Sigmoid colon (tissue), 7 donors: ENCODE data around the gene ATOH7. TPM values are rescaled to one million over a fixed set of nuclear protein-coding genes. Genes with fewer than 3 reads are reported as not detected.

Experiments
- DNase-seq: peaks from one replicate; pipeline ENCODE4 v3.0.0-alpha.2; 2019
- H3K27ac ChIP-seq, 4 donors: fragments of 200-600 bp; sonication (generic); one replicate each; pipeline ENCODE4 v1.5.1; 2016 to 2019; ENCODE audit warnings: mild to moderate bottlenecking in 1 of 4
- H3K27me3 ChIP-seq, 3 donors: fragments of 200-600 bp; sonication (generic); one replicate each; pipeline ENCODE4 v1.5.1; 2019; ENCODE audit warnings: mild to moderate bottlenecking in 1 of 3
- H3K36me3 ChIP-seq, 4 donors: fragments of 200-600 bp; sonication (generic); one replicate each; pipeline ENCODE4 v1.5.1; 2016 to 2019
- H3K4me1 ChIP-seq, 4 donors: fragments of 200-600 bp; sonication (generic); one replicate each; pipeline ENCODE4 v1.5.1; 2017 to 2019
- H3K4me3 ChIP-seq, 4 donors: fragments of 200-600 bp; sonication (generic); one replicate each; pipeline ENCODE4 v1.5.1; 2017 to 2019; ENCODE audit warnings: mild to moderate bottlenecking in 2 of 4, moderate library complexity in 1 of 4
- H3K9me3 ChIP-seq, 4 donors: fragments of 200-600 bp in 3 of 4; sonication (generic) in 3 of 4; one replicate each; pipeline versions ENCODE4 v1.5.1 to v1.6.1; 2013 to 2019
- EP300 ChIP-seq, 4 donors: sonication (generic); formaldehyde crosslinking; IDR thresholded peaks; one replicate each; pipeline ENCODE4 v1.6.1; 2017; ENCODE audit warnings: antibody characterized with exemption in 4 of 4
- POLR2A ChIP-seq, 2 donors: fragments of 450-650 bp; IDR thresholded peaks; one replicate each; pipeline ENCODE4 v1.6.1; 2016; ENCODE audit warnings: antibody characterized with exemption in 2 of 2, mild to moderate bottlenecking in 2 of 2, moderate library complexity in 2 of 2
- POLR2AphosphoS5 ChIP-seq, 4 donors: sonication (generic); formaldehyde crosslinking; IDR thresholded peaks; one replicate each; pipeline ENCODE4 v1.6.1; 2017; ENCODE audit warnings: antibody characterized with exemption in 4 of 4
- WGBS, 2 donors: extraction: QIAGEN DNeasy Blood & Tissue Kit; methylation state at CpG; one replicate each; pipeline ENCODE4 v1.1.7; 2013; 5-methylcytosine and 5-hydroxymethylcytosine counted together
- intact Hi-C: fragments of 100-400 bp; cut with DNase I; formaldehyde crosslinking; loops from one replicate; pipeline ENCODE4 v1.15.1; 2023
- polyA plus RNA-seq, 3 donors: library from polyadenylated mRNA; stranded (reverse); fragments of 200-250 nt; gene quantifications; one replicate each; pipeline ENCODE4 v1.2.3, GENCODE V29; 2013
- total RNA-seq, 4 donors: library from RNA; depleted of rRNA; stranded (reverse); fragments of >200 nt; gene quantifications; one replicate each; pipeline ENCODE4 v1.1.0, GENCODE V29; 2016
- TF ChIP-seq, protein P1 (sequence below), 4 experiments: fragments of 450-650 bp in 3 of 4; fragments of 200-600 bp in 1 of 4; IDR thresholded peaks; one replicate each; pipeline ENCODE4 v1.5.1; 2016 to 2019; ENCODE audit warnings: antibody characterized with exemption in 4 of 4, mild to moderate bottlenecking in 3 of 4, moderate library complexity in 2 of 4
- donor health status: healthy with polysubstance abuse.
- donor health status: Bipolar disorder and iron deficiency.
- donor health status: healthy.

Gene ATOH7
- total and polyA plus RNA-seq, 7 donors: 0.15 to 0.71 (median 0.60) TPM; not detected in 4

DNA sequence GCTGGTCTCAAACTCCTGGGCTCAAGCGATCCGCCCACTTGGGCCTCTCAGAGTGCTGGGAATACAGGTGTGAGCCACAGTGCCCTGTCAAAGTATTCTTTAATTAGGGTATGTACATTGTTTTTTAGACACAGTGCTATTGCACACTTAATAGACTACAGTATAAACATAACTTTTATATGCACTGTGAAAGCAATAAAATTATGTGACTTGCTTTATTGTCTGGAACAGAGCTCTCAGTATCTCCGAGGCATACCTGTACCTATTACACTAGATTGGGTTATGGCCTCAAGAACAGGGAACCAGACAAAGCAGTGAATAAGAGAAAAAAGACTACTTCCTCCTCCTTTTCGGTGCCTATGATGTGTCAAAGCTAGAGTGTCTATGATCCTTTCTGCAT is 13.1 kb downstream of the ATOH7 start:
- TF ChIP-seq, protein P1, sequence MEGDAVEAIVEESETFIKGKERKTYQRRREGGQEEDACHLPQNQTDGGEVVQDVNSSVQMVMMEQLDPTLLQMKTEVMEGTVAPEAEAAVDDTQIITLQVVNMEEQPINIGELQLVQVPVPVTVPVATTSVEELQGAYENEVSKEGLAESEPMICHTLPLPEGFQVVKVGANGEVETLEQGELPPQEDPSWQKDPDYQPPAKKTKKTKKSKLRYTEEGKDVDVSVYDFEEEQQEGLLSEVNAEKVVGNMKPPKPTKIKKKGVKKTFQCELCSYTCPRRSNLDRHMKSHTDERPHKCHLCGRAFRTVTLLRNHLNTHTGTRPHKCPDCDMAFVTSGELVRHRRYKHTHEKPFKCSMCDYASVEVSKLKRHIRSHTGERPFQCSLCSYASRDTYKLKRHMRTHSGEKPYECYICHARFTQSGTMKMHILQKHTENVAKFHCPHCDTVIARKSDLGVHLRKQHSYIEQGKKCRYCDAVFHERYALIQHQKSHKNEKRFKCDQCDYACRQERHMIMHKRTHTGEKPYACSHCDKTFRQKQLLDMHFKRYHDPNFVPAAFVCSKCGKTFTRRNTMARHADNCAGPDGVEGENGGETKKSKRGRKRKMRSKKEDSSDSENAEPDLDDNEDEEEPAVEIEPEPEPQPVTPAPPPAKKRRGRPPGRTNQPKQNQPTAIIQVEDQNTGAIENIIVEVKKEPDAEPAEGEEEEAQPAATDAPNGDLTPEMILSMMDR (IDR thresholded peaks at IDR 0.05): no peak
- TF ChIP-seq POLR2A (IDR thresholded peaks at IDR 0.05) (no peak), EP300 (IDR thresholded peaks at IDR 0.05) (no peak), POLR2AphosphoS5 (IDR thresholded peaks at IDR 0.05) (no peak)
- no peak overlapping the region for H3K27ac ChIP-seq
- no peaks in the 10 kb centered on the region for H3K36me3 ChIP-seq
- intact Hi-C loops: no loop called here
- no peak overlapping the region for H3K4me3 ChIP-seq
- H3K4me1 ChIP-seq: no peaks in the 10 kb centered on the region
- no peak for DNase-seq
- H3K27me3 ChIP-seq: no peaks in the 10 kb centered on the region
- 17 to 54% methylated on average over 4 of the region's 4 CpGs for WGBS, 2 donors
- H3K9me3 ChIP-seq: no peaks in the 10 kb centered on the region

DNA sequence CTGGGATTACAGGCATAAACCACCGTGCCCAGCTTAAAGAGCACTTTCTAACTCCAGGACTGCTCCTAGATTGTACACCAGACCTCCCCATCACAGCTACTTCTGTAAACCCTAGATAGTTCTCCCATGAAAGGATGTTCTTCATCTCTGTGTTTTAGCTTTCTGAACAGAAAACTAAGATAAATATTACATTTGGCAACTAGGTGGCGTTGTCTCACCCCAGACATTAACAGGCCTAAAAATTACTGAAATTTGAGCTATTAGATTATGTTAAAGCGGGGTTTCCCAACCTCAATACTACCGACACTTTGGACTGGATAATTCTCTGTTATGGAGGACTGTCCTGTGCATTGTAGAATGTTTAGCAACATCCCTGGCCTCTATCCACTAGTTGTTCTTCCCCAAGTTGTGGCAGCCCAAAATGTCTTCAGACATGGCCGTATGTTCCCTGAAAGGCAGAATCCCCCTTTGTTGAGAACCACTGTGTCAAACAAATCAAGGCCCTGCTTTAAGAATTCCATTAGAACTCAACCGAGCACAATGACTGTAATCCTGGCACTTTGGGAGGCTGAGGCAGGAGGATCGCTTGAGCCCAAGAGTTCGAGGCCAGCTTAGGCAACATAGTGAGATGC is 19.1 kb downstream of the ATOH7 start:
- Histone ChIP-seq H3K36me3 (no peaks in the 10 kb centered on the region), H3K9me3 (no peaks in the 10 kb centered on the region), H3K27me3 (no peaks in the 10 kb centered on the region), H3K27ac (no peak overlapping the region), H3K4me1 (no peaks in the 10 kb centered on the region), H3K4me3 (no peak overlapping the region)
- TF ChIP-seq POLR2A (IDR thresholded peaks at IDR 0.05) (no peak), EP300 (IDR thresholded peaks at IDR 0.05) (no peak), POLR2AphosphoS5 (IDR thresholded peaks at IDR 0.05) (no peak)
- TF ChIP-seq, protein P1 (IDR thresholded peaks at IDR 0.05): peak in 3 of 4 experiments; percentile 32 to 51 (median 42)
- 53 to 57% methylated on average over 8 of the region's 8 CpGs for WGBS, 2 donors
- DNase-seq: no peak
- intact Hi-C loops: loop anchor here (2.0 to 5.0 kb wide), 2 partner anchors 90 to 119 kb away; partner anchors contain the start of genes HNRNPH3 and PBLD

DNA sequence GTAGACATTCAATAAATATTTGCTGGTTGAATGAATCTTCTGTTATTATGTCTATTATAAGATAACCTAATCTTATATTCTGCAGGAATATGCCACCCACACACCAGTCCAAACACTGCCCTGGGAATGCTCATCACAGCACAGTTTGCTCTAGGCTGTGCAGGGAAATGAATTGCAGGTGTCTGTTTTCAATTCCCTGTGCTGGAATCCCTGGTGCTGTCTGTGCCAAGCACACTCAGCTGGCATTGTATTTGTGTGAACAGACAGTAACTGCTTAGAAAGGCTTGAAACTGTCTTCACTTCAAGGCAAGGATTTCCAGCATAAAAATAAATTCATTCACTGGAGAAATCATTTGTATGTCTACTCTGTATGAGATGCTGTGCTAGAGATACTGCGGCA is 20.2 kb downstream of the ATOH7 start:
- H3K9me3 ChIP-seq: no peaks in the 10 kb centered on the region
- H3K36me3 ChIP-seq: no peaks in the 10 kb centered on the region
- WGBS, 2 donors: 91 to 92% methylated on average over 1 of the region's 1 CpG
- H3K27me3 ChIP-seq: no peaks in the 10 kb centered on the region
- DNase-seq: no peak
- no peak for TF ChIP-seq POLR2AphosphoS5 (IDR thresholded peaks at IDR 0.05)
- no peak for TF ChIP-seq POLR2A (IDR thresholded peaks at IDR 0.05)
- TF ChIP-seq, protein P1 (IDR thresholded peaks at IDR 0.05): no peak
- TF ChIP-seq EP300 (IDR thresholded peaks at IDR 0.05): no peak
- H3K27ac ChIP-seq: no peak overlapping the region
- H3K4me1 ChIP-seq: no peaks in the 10 kb centered on the region
- intact Hi-C loops: loop anchor here (2.0 to 5.0 kb wide), 2 partner anchors 91 to 121 kb away; partner anchors contain the start of genes HNRNPH3 and PBLD
- no peak overlapping the region for H3K4me3 ChIP-seq

DNA sequence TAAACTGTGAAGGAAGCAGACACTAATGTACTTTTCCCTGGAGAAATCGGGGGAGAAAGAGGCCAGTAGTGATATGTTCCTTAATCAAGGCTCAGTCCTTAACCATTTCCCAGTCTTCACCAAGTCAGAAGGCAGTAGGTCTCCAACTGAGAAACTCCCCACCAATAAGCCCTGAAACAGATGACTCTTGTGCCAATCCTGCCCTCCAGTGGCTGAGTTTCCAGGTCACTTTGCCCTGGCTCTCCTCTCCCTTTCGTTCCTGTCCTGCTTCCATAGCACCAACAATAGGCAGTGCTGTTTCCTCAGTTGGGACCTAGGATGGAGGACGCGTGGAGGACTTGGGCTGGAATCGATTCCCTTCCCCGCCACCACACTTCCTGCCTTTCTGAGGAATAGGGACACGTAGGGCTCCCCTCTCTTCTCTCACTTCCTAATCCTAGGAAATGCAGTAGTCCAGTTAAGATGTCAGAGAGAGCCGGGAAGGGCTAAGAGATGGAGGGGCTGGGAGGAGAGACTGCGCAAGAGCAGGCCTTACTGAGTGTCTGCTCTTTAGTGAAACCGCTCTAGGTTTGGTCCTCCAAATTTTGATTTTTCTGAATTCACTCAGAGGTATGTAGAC is 23.4 kb downstream of the ATOH7 start:
- Histone ChIP-seq H3K27ac (no peak overlapping the region), H3K4me1 (no peaks in the 10 kb centered on the region), H3K9me3 (no peaks in the 10 kb centered on the region), H3K4me3 (no peak overlapping the region), H3K36me3 (no peaks in the 10 kb centered on the region), H3K27me3 (no peaks in the 10 kb centered on the region)
- no peak for DNase-seq
- intact Hi-C loops: no loop called here
- WGBS, 2 donors: 42 to 68% methylated on average over 10 of the region's 10 CpGs
- TF ChIP-seq POLR2A (IDR thresholded peaks at IDR 0.05): no peak
- TF ChIP-seq EP300 (IDR thresholded peaks at IDR 0.05): no peak
- TF ChIP-seq POLR2AphosphoS5 (IDR thresholded peaks at IDR 0.05): no peak
- TF ChIP-seq, protein P1 (IDR thresholded peaks at IDR 0.05): no peak
